GM12878 (cell line): Measurements from ENCODE around the gene ZNF213. TPM values are rescaled to one million over a fixed set of nuclear protein-coding genes. Genes with fewer than 3 reads are reported as not detected.
A peak's percentile ranks its signal among the peaks of the same experiment; 100 is the strongest.

ENCODE experiments used
- ATAC-seq: fragments of 200-7000 bp; cut with Tn5 transposase; 3 replicates; pipeline ENCODE4 v1.9.1; 2020; ENCODE audit warnings: mild to moderate bottlenecking, moderate library complexity
- BruUV-seq: library from RNA; stranded (reverse); fragments of 400-500 nt; replicated peaks from 2 replicates; lab custom pipeline; 2021; lab: Mats Ljungman, UMichigan
- CTCF ChIA-PET: fragments of 300-600 bp; sonication (Branson Sonifier 250); formaldehyde crosslinking; extraction: SDS; loops from one replicate; lab custom pipeline; 2021; ENCODE audit warnings: inconsistent platforms; lab: Yijun Ruan, JAX
- POLR2A ChIA-PET: fragments of 350-600 bp; formaldehyde crosslinking; extraction: SDS; loops from one replicate; lab custom pipeline; 2021; ENCODE audit warnings: inconsistent platforms; lab: Charles Lee
- RAD21 ChIA-PET: fragments of 300-600 bp; sonication (Branson Sonifier 250); formaldehyde crosslinking; loops from one replicate; lab custom pipeline; 2023; ENCODE audit warnings: antibody characterized with exemption; ENCODE audit not compliant: unreplicated experiment; lab: Charles Lee
- SMC1A ChIA-PET: fragments of 300-600 bp; sonication (Branson Sonifier 250); formaldehyde crosslinking; loops from one replicate; lab custom pipeline; 2023; ENCODE audit not compliant: unreplicated experiment, uncharacterized antibody; lab: Charles Lee
- DNase-seq: peaks from one replicate; pipeline ENCODE4 v3.0.0-alpha.2; 2011; ENCODE audit warnings: low read depth, low spot score
- FAIRE-seq: peaks from 3 replicates; lab custom pipeline; 2011; peaks lifted over from hg19 to GRCh38; lab: Jason Lieb, UNC
- H2AFZ ChIP-seq: 2 replicates; pipeline ENCODE4 v1.6.0; 2011; ENCODE audit warnings: low read depth, low read length, control low read depth; ENCODE audit not compliant: control insufficient read depth
- H3K27ac ChIP-seq: 2 replicates; pipeline ENCODE4 v1.5.1; 2011; ENCODE audit warnings: control low read depth; ENCODE audit not compliant: control insufficient read depth, insufficient read depth
- H3K27me3 ChIP-seq, 2 experiments: replicated peaks in 1 of 2; 2 replicates each; pipeline versions ENCODE4 v1.6.0 to v1.6.1; 2011; ENCODE audit warnings: low read length in 1 of 2; ENCODE audit not compliant: control insufficient read depth in 2 of 2, insufficient read depth in 2 of 2
- H3K36me3 ChIP-seq, 2 experiments: 2 replicates each; pipeline ENCODE4 v1.5.1; 2011; ENCODE audit warnings: low read length in 1 of 2; ENCODE audit not compliant: control insufficient read depth in 2 of 2, insufficient read depth in 2 of 2
- H3K4me1 ChIP-seq: 2 replicates; pipeline ENCODE4 v1.6.1; 2011; ENCODE audit warnings: mild to moderate bottlenecking, low read length, moderate library complexity, mixed read lengths; ENCODE audit not compliant: control insufficient read depth, insufficient read depth
- H3K4me2 ChIP-seq: 2 replicates; pipeline ENCODE4 v1.6.0; 2011; ENCODE audit warnings: control low read depth; ENCODE audit not compliant: control insufficient read depth, insufficient read depth
- H3K4me3 ChIP-seq: fragments of 200-600 bp; sonication (generic); 2 replicates; pipeline ENCODE4 v1.5.1; 2016
- H3K79me2 ChIP-seq: 2 replicates; pipeline ENCODE4 v1.6.0; 2011; ENCODE audit warnings: low read length; ENCODE audit not compliant: control insufficient read depth, insufficient read depth
- H3K9ac ChIP-seq: 2 replicates; pipeline ENCODE4 v1.8.0; 2011; ENCODE audit warnings: low read length, control low read depth, mixed read lengths; ENCODE audit not compliant: control insufficient read depth, insufficient read depth
- H3K9me3 ChIP-seq: replicated peaks from 3 replicates; pipeline ENCODE4 v1.5.1; 2011; ENCODE audit warnings: mild to moderate bottlenecking, low read length; ENCODE audit not compliant: control insufficient read depth, insufficient read depth
- H4K20me1 ChIP-seq: 2 replicates; pipeline ENCODE4 v1.6.0; 2011; ENCODE audit not compliant: control insufficient read depth, insufficient read depth
- CEBPB ChIP-seq, 2 experiments: fragments of 150-350 bp in 1 of 2; IDR thresholded peaks; 2 replicates each; pipeline ENCODE4 v1.6.1; 2012 to 2014; ENCODE audit warnings: low read depth in 2 of 2, low read length in 2 of 2, borderline replicate concordance in 1 of 2, inconsistent platforms in 1 of 2
- RAD51 ChIP-seq: fragments of 450-650 bp; IDR thresholded peaks from 2 replicates; pipeline ENCODE4 v1.6.1; 2016; ENCODE audit warnings: moderate library complexity, mild to moderate bottlenecking, inconsistent platforms
- RBBP5 ChIP-seq: fragments of 200-600 bp; sonication (generic); conservative IDR thresholded peaks from 2 replicates; pipeline ENCODE4 v1.6.1; 2016
- TARDBP ChIP-seq: IDR thresholded peaks from 2 replicates; pipeline ENCODE4 v1.6.1; 2016; ENCODE audit warnings: borderline replicate concordance
- WGBS: methylation state at CpG from one replicate; pipeline ENCODE4 v1.1.6; 2016; ENCODE audit warnings: low lambda C conversion rate; ENCODE audit not compliant: insufficient replicate concordance, insufficient coverage; ENCODE audit errors: missing lambda C conversion rate; 5-methylcytosine and 5-hydroxymethylcytosine counted together
- in situ Hi-C: fragments of 300-500 bp; cut with MboI; formaldehyde crosslinking; loops from 9 replicates; pipeline ENCODE4 v1.14.3; 2018; ENCODE audit warnings: mixed read lengths
- intact Hi-C: fragments of 100-400 bp; cut with micrococcal nuclease; formaldehyde crosslinking; loops from one replicate; pipeline ENCODE4 v1.14.2; 2022; ENCODE audit not compliant: unreplicated experiment
- polyA plus RNA-seq, 11 experiments: library from polyadenylated mRNA; depleted of rRNA in 4 of 11; unstranded in 6 of 11; stranded (reverse) in 5 of 11; fragments of >200 nt; fragmentation: Nextera tagmentation in 4 of 11; fragmentation: Illumina TruSeq in 1 of 11; extraction: Ambion mirVana in 4 of 11; extraction: Trizol in 1 of 11; gene quantifications; 1 replicate in 1 of 11; 2 replicates in 10 of 11; pipeline versions ENCODE4 v1.2.1 to v1.2.3, GENCODE V29; 2011 to 2016; ENCODE audit warnings: inconsistent platforms in 2 of 11, missing spikeins in 2 of 11, low read depth in 1 of 11
- total RNA-seq, 4 experiments: library from RNA; depleted of rRNA in 3 of 4; stranded (reverse); fragments of >200 nt in 3 of 4; fragmentation: Illumina TruSeq in 1 of 4; extraction: Trizol in 1 of 4; gene quantifications; 2 replicates each; pipeline versions ENCODE4 v1.2.1 to v1.2.3, GENCODE V29; 2013 to 2021
- TF ChIP-seq, protein P1 (sequence below): IDR thresholded peaks from 2 replicates; pipeline ENCODE4 v1.6.1; 2012; ENCODE audit warnings: low read length, inconsistent platforms

The ZNF213 gene
- total and polyA plus RNA-seq, 10 of the 15 experiments (the other 5 are each of a cell fraction or from before 2014, with no cell fraction given) = 0.53 to 9.4 (median 1.1) TPM

GRCh38 chr16:3164121-3164991 is 29.5 kb downstream of the ZNF213 start (continued):
- TF ChIP-seq, protein P1, sequence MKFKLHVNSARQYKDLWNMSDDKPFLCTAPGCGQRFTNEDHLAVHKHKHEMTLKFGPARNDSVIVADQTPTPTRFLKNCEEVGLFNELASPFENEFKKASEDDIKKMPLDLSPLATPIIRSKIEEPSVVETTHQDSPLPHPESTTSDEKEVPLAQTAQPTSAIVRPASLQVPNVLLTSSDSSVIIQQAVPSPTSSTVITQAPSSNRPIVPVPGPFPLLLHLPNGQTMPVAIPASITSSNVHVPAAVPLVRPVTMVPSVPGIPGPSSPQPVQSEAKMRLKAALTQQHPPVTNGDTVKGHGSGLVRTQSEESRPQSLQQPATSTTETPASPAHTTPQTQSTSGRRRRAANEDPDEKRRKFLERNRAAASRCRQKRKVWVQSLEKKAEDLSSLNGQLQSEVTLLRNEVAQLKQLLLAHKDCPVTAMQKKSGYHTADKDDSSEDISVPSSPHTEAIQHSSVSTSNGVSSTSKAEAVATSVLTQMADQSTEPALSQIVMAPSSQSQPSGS = no peak

DNA sequence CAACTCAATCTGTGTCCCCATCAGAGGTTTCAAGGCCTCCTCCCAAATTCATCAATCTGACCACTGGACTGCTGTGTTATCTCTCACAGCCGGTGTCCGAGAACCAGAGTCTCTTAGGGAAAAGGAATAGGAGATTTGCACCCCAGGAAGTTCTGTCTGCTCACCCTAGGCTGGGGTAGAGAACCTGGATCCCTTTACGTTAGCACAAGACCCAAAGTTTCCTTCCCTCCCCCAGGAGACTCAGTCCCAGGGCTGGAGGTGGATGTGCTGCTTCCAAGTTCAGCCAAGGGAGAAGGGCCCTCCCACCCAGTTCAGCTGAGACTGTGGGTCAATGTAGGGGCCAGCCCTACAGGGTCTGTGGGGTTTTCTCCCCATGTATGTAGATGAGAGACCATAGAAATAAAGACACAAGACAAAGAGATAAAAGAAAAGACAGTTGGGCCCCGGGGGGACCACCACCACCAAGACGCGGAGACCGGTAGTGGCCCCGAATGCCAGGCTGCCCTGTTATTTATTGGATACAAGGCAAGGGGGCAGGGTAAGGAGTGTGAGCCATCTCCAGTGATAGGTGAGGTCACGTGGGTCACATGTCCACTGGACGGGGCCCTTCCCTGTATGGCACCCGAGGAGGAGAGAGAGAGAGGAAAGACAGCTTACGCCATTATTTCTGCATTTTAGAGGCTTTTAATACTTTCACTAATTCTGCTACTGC is 30.4 kb downstream of the ZNF213 start:
- no TSS peak for BruUV-seq
- no peaks in the 10 kb centered on the region for H3K79me2 ChIP-seq
- H3K4me1 ChIP-seq = peaks cover 2% of the 10 kb centered on the region
- peak; percentile 39; the same call in 1 of the 2 replicates for TF ChIP-seq RAD51
- TF ChIP-seq RBBP5 = no peak
- TF ChIP-seq CEBPB (IDR thresholded peaks at IDR 0.05; ENCODE audit: borderline replicate concordance in 1 of 2, low read depth in 2 of 2, low read length in 2 of 2) = no peak
- TF ChIP-seq TARDBP = no peak
- no peaks in the 10 kb centered on the region for H3K36me3 ChIP-seq
- RAD21 ChIA-PET = interaction anchor here (0.6 to 2.1 kb wide), 9 partner anchors 13 to 134 kb away, joined by 3 to 11 read pairs (median 4); partner anchors contain the start of gene ZNF213
- no peaks in the 10 kb centered on the region for H4K20me1 ChIP-seq
- H3K9ac ChIP-seq = no peak overlapping the region
- ATAC-seq = peak; percentile 36
- no peaks in the 10 kb centered on the region; a peak in 1 of 4 replicates for H3K27me3 ChIP-seq
- H2AFZ ChIP-seq = peak overlapping the region; percentile 97
- POLR2A ChIA-PET = no interaction called here
- in situ Hi-C loops = no loop called here
- WGBS = 65% methylated on average over 11 of the region's 12 CpGs
- no peak for DNase-seq
- SMC1A ChIA-PET = interaction anchor here (1.0 to 1.7 kb wide), 5 partner anchors 15 to 134 kb away, joined by 3 to 10 read pairs (median 4); no protein-coding TSS in a partner anchor
- peak overlapping the region; percentile 25; the same call in 1 of the 2 replicates for H3K4me3 ChIP-seq
- no peaks in the 10 kb centered on the region for H3K9me3 ChIP-seq
- CTCF ChIA-PET = interaction anchor here (0.6 to 2.0 kb wide), 10 partner anchors 9 to 1692 kb away, joined by 3 to 11 read pairs (median 5); no protein-coding TSS in a partner anchor
- FAIRE-seq = no peak
- H3K27ac ChIP-seq = no peak overlapping the region
- intact Hi-C loops = no loop called here
- peak overlapping the region; percentile 71 for H3K4me2 ChIP-seq
